Caco-2 (cell line): ENCODE data around the gene P2RX3. TPM values are rescaled to one million over a fixed set of nuclear protein-coding genes. Genes with fewer than 3 reads are reported as not detected.
"Not testable (repeated sequence)": the region's sequence is repeated elsewhere in the genome, so short reads cannot be mapped to it uniquely, and the experiment has no call there.

Experiments used
- BruUV-seq: library from RNA; stranded (reverse); fragments of 400-500 nt; replicated peaks from 2 replicates; lab custom pipeline; 2021; lab: Mats Ljungman, UMichigan
- CTCF ChIA-PET: fragments of 300-600 bp; sonication (Branson Sonifier 250); formaldehyde crosslinking; loops from one replicate; lab custom pipeline; 2022; ENCODE audit warnings: antibody characterized with exemption; lab: Charles Lee
- POLR2A ChIA-PET: fragments of 300-600 bp; sonication (Branson Sonifier 250); formaldehyde crosslinking; loops from one replicate; lab custom pipeline; 2022; ENCODE audit warnings: antibody characterized with exemption; lab: Charles Lee
- DNase-seq, 2 experiments: peaks; one replicate each; pipeline versions ENCODE4 v3.0.0 to v3.0.0-alpha.2; 2020 to 2022
- H3K27me3 ChIP-seq: replicated peaks from 2 replicates; pipeline ENCODE4 v1.6.0; 2011; ENCODE audit warnings: low read length; ENCODE audit not compliant: control insufficient read depth, insufficient read depth
- H3K36me3 ChIP-seq: 2 replicates; pipeline ENCODE4 v1.5.1; 2011; ENCODE audit warnings: low read length; ENCODE audit not compliant: control insufficient read depth, insufficient read depth
- H3K4me1 ChIP-seq: fragments of 250-450 bp; sonication (Bioruptor Pico); 2 replicates; pipeline ENCODE4 v1.5.1; 2020; ENCODE audit warnings: mild to moderate bottlenecking
- H3K4me3 ChIP-seq: 2 replicates; pipeline ENCODE4 v1.5.1; 2011; ENCODE audit warnings: low read depth, mild to moderate bottlenecking, control low read depth, low read length
- H3K9me3 ChIP-seq: fragments of 250-450 bp; sonication (Bioruptor Pico); 2 replicates; pipeline ENCODE4 v1.5.1; 2020; ENCODE audit warnings: mild to moderate bottlenecking, moderate library complexity
- H3K27ac Mint-ChIP-seq: one replicate; pipeline ENCODE4 v1.8.0; 2022; ENCODE audit warnings: mixed read lengths; ENCODE audit not compliant: unreplicated experiment
- H3K27me3 Mint-ChIP-seq: one replicate; pipeline ENCODE4 v1.8.0; 2022; ENCODE audit warnings: mixed read lengths; ENCODE audit not compliant: insufficient read depth, unreplicated experiment
- H3K36me3 Mint-ChIP-seq: one replicate; pipeline ENCODE4 v1.8.0; 2022; ENCODE audit warnings: mild to moderate bottlenecking, mixed read lengths; ENCODE audit not compliant: insufficient read depth, unreplicated experiment
- H3K4me1 Mint-ChIP-seq: one replicate; pipeline ENCODE4 v1.8.0; 2022; ENCODE audit warnings: low read depth, mixed read lengths; ENCODE audit not compliant: unreplicated experiment
- H3K4me3 Mint-ChIP-seq: one replicate; pipeline ENCODE4 v1.8.0; 2022; ENCODE audit warnings: mild to moderate bottlenecking, moderate library complexity, mixed read lengths; ENCODE audit not compliant: unreplicated experiment
- H3K9me3 Mint-ChIP-seq: one replicate; pipeline ENCODE4 v1.8.0; 2022; ENCODE audit warnings: mixed read lengths; ENCODE audit not compliant: unreplicated experiment
- intact Hi-C: fragments of 100-400 bp; cut with micrococcal nuclease; formaldehyde crosslinking; loops from one replicate; pipeline ENCODE4 v1.10.0; 2022; ENCODE audit not compliant: unreplicated experiment
- total RNA-seq: library from RNA; stranded (reverse); gene quantifications from 2 replicates; pipeline ENCODE4 v1.2.3, GENCODE V29; 2022
- TF ChIP-seq, protein P1 (sequence below), 2 experiments: fragments of 200-600 bp in 1 of 2; IDR thresholded peaks; 1 replicate in 1 of 2; 2 replicates in 1 of 2; pipeline versions ENCODE4 v1.5.1 to v1.8.0; 2011 to 2022; ENCODE audit warnings: antibody characterized with exemption in 1 of 2, control low read depth in 1 of 2, inconsistent platforms in 1 of 2, low read depth in 1 of 2, low read length in 1 of 2, mild to moderate bottlenecking in 1 of 2, moderate library complexity in 1 of 2; ENCODE audit not compliant: insufficient read depth in 1 of 2, severe bottlenecking in 1 of 2, unreplicated experiment in 1 of 2

Gene P2RX3
- total RNA-seq, 1 experiment from 2014 or later, result not detected

DNA sequence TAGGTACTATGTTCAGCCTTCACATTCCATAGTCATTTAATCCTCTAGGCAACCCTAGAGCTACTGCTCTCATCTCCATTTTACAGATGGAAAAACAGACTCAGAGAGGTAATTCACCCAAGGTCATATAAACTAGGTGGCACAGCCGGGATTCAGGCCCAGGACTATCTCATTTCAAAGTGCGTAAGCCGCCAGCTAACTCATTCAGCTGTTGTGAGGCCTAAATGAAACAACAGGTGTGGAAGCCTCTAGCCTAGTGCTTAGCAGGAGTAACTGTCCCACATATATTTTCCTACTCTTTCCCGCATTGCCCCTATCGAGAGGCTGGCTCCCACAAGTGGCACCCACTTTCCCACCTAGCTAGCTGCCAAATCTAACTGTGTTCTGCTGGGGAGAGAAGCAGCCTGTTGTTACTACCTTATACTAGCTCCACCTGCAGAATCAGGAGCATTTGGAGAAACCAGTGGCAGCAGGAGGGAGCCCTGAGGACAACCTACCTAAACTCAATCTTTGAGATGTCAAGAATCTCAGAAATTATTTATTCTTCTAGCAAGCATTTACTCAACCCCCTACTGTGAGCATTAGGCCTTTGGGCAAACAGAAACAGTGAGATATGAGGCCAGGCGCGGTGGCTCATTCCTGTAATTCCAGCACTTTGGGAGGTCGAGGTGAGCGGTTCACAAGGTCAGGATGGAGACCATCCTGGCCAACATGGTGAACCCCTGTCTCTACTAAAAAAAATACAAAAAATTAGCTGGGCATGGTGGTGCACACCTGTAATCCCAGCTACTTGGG, 21.9 kb downstream of the P2RX3 start:
- Mint-ChIP-seq H3K9me3 (peaks cover 16% of the 10 kb centered on the region), H3K27ac (peak overlapping the region; percentile 74), H3K27me3 (no peaks in the 10 kb centered on the region), H3K4me3 (peak overlapping the region; percentile 25), H3K4me1 (peaks cover 27% of the 10 kb centered on the region), H3K36me3 (peaks cover 6% of the 10 kb centered on the region)
- H3K27me3 ChIP-seq, result no peaks in the 10 kb centered on the region
- no peaks in the 10 kb centered on the region for H3K9me3 ChIP-seq
- peak; percentile 59 to 78 for DNase-seq
- POLR2A ChIA-PET, result no interaction called here
- H3K4me1 ChIP-seq, result peaks cover 40% of the 10 kb centered on the region
- H3K36me3 ChIP-seq, result no peaks in the 10 kb centered on the region
- no TSS peak for BruUV-seq
- intact Hi-C loops, result loop anchor here (5.0 kb wide), 1 partner anchor 72 kb away; no protein-coding TSS in a partner anchor
- TF ChIP-seq, protein P1, sequence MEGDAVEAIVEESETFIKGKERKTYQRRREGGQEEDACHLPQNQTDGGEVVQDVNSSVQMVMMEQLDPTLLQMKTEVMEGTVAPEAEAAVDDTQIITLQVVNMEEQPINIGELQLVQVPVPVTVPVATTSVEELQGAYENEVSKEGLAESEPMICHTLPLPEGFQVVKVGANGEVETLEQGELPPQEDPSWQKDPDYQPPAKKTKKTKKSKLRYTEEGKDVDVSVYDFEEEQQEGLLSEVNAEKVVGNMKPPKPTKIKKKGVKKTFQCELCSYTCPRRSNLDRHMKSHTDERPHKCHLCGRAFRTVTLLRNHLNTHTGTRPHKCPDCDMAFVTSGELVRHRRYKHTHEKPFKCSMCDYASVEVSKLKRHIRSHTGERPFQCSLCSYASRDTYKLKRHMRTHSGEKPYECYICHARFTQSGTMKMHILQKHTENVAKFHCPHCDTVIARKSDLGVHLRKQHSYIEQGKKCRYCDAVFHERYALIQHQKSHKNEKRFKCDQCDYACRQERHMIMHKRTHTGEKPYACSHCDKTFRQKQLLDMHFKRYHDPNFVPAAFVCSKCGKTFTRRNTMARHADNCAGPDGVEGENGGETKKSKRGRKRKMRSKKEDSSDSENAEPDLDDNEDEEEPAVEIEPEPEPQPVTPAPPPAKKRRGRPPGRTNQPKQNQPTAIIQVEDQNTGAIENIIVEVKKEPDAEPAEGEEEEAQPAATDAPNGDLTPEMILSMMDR (IDR thresholded peaks at IDR 0.05; ENCODE audit: insufficient read depth in 1 of 2, low read depth in 1 of 2, low read length in 1 of 2, severe bottlenecking in 1 of 2, unreplicated experiment in 1 of 2), result no peak
- H3K4me3 ChIP-seq, result no peak overlapping the region
- CTCF ChIA-PET, result interaction anchor here (0.7 to 2.4 kb wide), 5 partner anchors 12 to 281 kb away, joined by 3 to 11 read pairs (median 3); partner anchors contain the start of gene UBE2L6

- H3K36me3 ChIP-seq, result no peaks in the 10 kb centered on the region
- Mint-ChIP-seq H3K4me3 (no peak overlapping the region), H3K27me3 (no peaks in the 10 kb centered on the region), H3K4me1 (peaks cover 27% of the 10 kb centered on the region), H3K36me3 (peaks cover 6% of the 10 kb centered on the region), H3K27ac (peak overlapping the region; percentile 37), H3K9me3 (peaks cover 16% of the 10 kb centered on the region)
- H3K4me1 ChIP-seq, result peaks cover 40% of the 10 kb centered on the region
- H3K9me3 ChIP-seq, result no peaks in the 10 kb centered on the region
- no TSS peak for BruUV-seq
- no peak overlapping the region for H3K4me3 ChIP-seq
- DNase-seq, result no peak
- ChIA-PET POLR2A (interaction anchor here (0.6 kb wide), 2 partner anchors 11 to 93 kb away, joined by 3 to 14 read pairs; no protein-coding TSS in a partner anchor), CTCF (interaction anchor here (0.6 to 1.0 kb wide), 2 partner anchors 16 to 117 kb away, joined by 3 to 4 read pairs; no protein-coding TSS in a partner anchor)
- intact Hi-C loops, result loop anchor here (5.0 kb wide), 1 partner anchor 71 kb away; no protein-coding TSS in a partner anchor
- H3K27me3 ChIP-seq, result no peaks in the 10 kb centered on the region
- TF ChIP-seq, protein P1 (IDR thresholded peaks at IDR 0.05; ENCODE audit: insufficient read depth in 1 of 2, low read depth in 1 of 2, low read length in 1 of 2, severe bottlenecking in 1 of 2, unreplicated experiment in 1 of 2), result no peak
Observed at GRCh38 chr11:57360991-57361390, 22.8 kb downstream of the P2RX3 start.

DNA sequence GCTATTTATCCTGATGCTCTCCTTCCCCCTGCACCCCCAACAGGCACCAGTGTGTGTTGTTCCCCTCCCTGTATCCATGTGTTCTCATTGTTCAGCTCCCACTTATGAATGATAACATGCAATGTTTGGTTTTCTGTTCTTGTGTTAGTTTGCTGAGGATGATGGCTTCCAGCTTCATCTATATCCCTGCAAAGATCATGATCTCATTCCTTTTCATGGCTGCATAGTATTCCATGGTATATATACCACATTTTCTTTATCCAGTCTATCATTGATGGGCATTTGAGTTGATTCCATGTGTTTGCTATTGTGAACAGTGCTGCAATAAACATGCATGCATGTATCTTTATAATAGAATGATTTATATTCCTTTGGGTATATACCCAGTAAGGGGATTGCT, 23.3 kb downstream of the P2RX3 start:
- BruUV-seq, H3K36me3 Mint-ChIP-seq, H3K9me3 ChIP-seq, H3K4me3 ChIP-seq, DNase-seq, H3K36me3 ChIP-seq, H3K27me3 ChIP-seq, POLR2A ChIA-PET, H3K4me3 Mint-ChIP-seq, H3K27me3 Mint-ChIP-seq: not testable (repeated sequence)
- Mint-ChIP-seq H3K27ac (peak overlapping the region; percentile 37), H3K9me3 (peaks cover 16% of the 10 kb centered on the region), H3K4me1 (peaks cover 27% of the 10 kb centered on the region)
- H3K4me1 ChIP-seq, result peaks cover 40% of the 10 kb centered on the region
- CTCF ChIA-PET, result interaction anchor here (0.6 kb wide), 1 partner anchor 17 kb away, joined by 4 read pairs; no protein-coding TSS in a partner anchor
- intact Hi-C loops, result loop anchor here (5.0 kb wide), 1 partner anchor 71 kb away; no protein-coding TSS in a partner anchor
